K562 (cell line): Measurements from ENCODE around the gene TRIM14. TPM values are rescaled to one million over a fixed set of nuclear protein-coding genes. Genes with fewer than 3 reads are reported as not detected.

Source experiments
- ATAC-seq: fragments of 200-7000 bp; cut with Tn5 transposase; 3 replicates; pipeline ENCODE4 v1.9.1; 2020; ENCODE audit warnings: moderate library complexity
- BruUV-seq: library from RNA; stranded (reverse); fragments of 400-500 nt; replicated peaks from 2 replicates; lab custom pipeline; 2021; lab: Mats Ljungman, UMichigan
- CTCF ChIA-PET: fragments of 300-600 bp; formaldehyde crosslinking; extraction: SDS; loops from one replicate; lab custom pipeline; 2021; ENCODE audit warnings: low intra/inter-chr PET ratio; lab: Yijun Ruan, JAX
- POLR2A ChIA-PET: fragments of 300-600, 350-650 bp; sonication (Branson Sonifier 250); formaldehyde crosslinking; extraction: SDS; loops from one replicate; lab custom pipeline; 2021; ENCODE audit warnings: antibody characterized with exemption, inconsistent platforms; lab: Yijun Ruan, JAX
- DNase-seq, 4 experiments: peaks; one replicate each; pipeline versions ENCODE4 v3.0.0 to v3.0.0-alpha.2; 2011 to 2018; ENCODE audit warnings: low spot score in 3 of 4, mixed read lengths in 3 of 4; ENCODE audit errors: extremely low read depth in 1 of 4
- FAIRE-seq: peaks from 2 replicates; lab custom pipeline; 2011; peaks lifted over from hg19 to GRCh38; lab: Jason Lieb, UNC
- H2AFZ ChIP-seq: 2 replicates; pipeline ENCODE4 v1.6.0; 2011; ENCODE audit warnings: low read depth, low read length, control low read depth, inconsistent platforms
- H3K27ac ChIP-seq: fragments of 200-600 bp; 3 replicates; pipeline ENCODE4 v1.8.0; 2011; ENCODE audit warnings: low read depth, mild to moderate bottlenecking, control low read depth, inconsistent platforms, low read length, moderate library complexity, mixed read lengths; ENCODE audit errors: extremely low read depth
- H3K27me3 ChIP-seq, 2 experiments: fragments of 300-600 bp in 1 of 2; 2 replicates in 1 of 2; 3 replicates in 1 of 2; pipeline versions ENCODE4 v1.6.0 to v1.8.0; 2011; ENCODE audit warnings: inconsistent platforms in 2 of 2, low read length in 2 of 2, mild to moderate bottlenecking in 1 of 2, mixed read lengths in 1 of 2, moderate library complexity in 1 of 2; ENCODE audit not compliant: control insufficient read depth in 2 of 2, insufficient read depth in 2 of 2
- H3K36me3 ChIP-seq: fragments of 300-600 bp; 3 replicates; pipeline ENCODE4 v1.8.0; 2011; ENCODE audit warnings: mild to moderate bottlenecking, low read length, inconsistent platforms; ENCODE audit not compliant: control insufficient read depth, insufficient read depth
- H3K4me1 ChIP-seq, 2 experiments: fragments of 200-600 bp in 1 of 2; replicated peaks in 1 of 2; 2 replicates in 1 of 2; 3 replicates in 1 of 2; pipeline versions ENCODE4 v1.5.1 to v1.8.0; 2011; ENCODE audit warnings: inconsistent platforms in 2 of 2, low read length in 2 of 2, mild to moderate bottlenecking in 1 of 2, mixed read lengths in 1 of 2, moderate library complexity in 1 of 2; ENCODE audit not compliant: control insufficient read depth in 2 of 2, insufficient read depth in 2 of 2
- H3K4me2 ChIP-seq: 2 replicates; pipeline ENCODE4 v1.6.1; 2011; ENCODE audit warnings: low read length, control low read depth, inconsistent platforms, mixed read lengths; ENCODE audit not compliant: insufficient read depth
- H3K4me3 ChIP-seq: fragments of 200-600 bp; sonication (generic), shearing (Covaris generic); 2 replicates; pipeline ENCODE4 v1.5.1; 2016; ENCODE audit warnings: control low read depth, inconsistent platforms
- H3K79me2 ChIP-seq: fragments of 200-600 bp; 3 replicates; pipeline ENCODE4 v1.8.0; 2011; ENCODE audit warnings: low read length, inconsistent platforms; ENCODE audit not compliant: control insufficient read depth, insufficient read depth
- H3K9ac ChIP-seq, 2 experiments: 2 replicates each; pipeline versions ENCODE4 v1.6.0 to v1.6.1; 2011; ENCODE audit warnings: low read depth in 2 of 2, low read length in 2 of 2, control low read depth in 1 of 2, inconsistent platforms in 1 of 2, mild to moderate bottlenecking in 1 of 2, mixed read lengths in 1 of 2; ENCODE audit not compliant: insufficient read depth in 1 of 2
- H3K9me1 ChIP-seq: one replicate; pipeline ENCODE4 v1.6.0; 2011; ENCODE audit warnings: inconsistent platforms, mild to moderate bottlenecking, low read length, moderate library complexity; ENCODE audit not compliant: control insufficient read depth, insufficient read depth
- H3K9me3 ChIP-seq: replicated peaks from 2 replicates; pipeline ENCODE4 v1.5.1; 2011; ENCODE audit warnings: low read depth, low read length, inconsistent platforms; ENCODE audit not compliant: control insufficient read depth, insufficient read depth
- H4K20me1 ChIP-seq: replicated peaks from 2 replicates; pipeline ENCODE4 v1.6.1; 2011; ENCODE audit warnings: low read length, inconsistent platforms, mixed read lengths; ENCODE audit not compliant: control insufficient read depth, insufficient read depth
- BCLAF1 ChIP-seq, 2 experiments: fragments of 450-650 bp in 1 of 2; IDR thresholded peaks; 2 replicates each; pipeline ENCODE4 v1.6.1; 2011 to 2017; ENCODE audit warnings: low read depth in 2 of 2, antibody characterized with exemption in 1 of 2, borderline replicate concordance in 1 of 2, low read length in 1 of 2, mild to moderate bottlenecking in 1 of 2, mixed read lengths in 1 of 2; ENCODE audit not compliant: control insufficient read depth in 1 of 2
- MED1 ChIP-seq: sonication (generic); formaldehyde crosslinking; IDR thresholded peaks from 2 replicates; pipeline ENCODE4 v1.8.1; 2023; ENCODE audit warnings: missing genetic modification reagents, borderline replicate concordance
- RBBP5 ChIP-seq: fragments of 200-600 bp; sonication (generic); IDR thresholded peaks from 2 replicates; pipeline ENCODE4 v1.6.1; 2012; ENCODE audit warnings: borderline replicate concordance, mild to moderate bottlenecking, low read length, control low read depth, inconsistent platforms; ENCODE audit not compliant: insufficient read depth, poor library complexity, severe bottlenecking
- RCOR1 ChIP-seq, 2 experiments: IDR thresholded peaks; 2 replicates each; pipeline ENCODE4 v1.6.1; 2012; ENCODE audit warnings: low read depth in 2 of 2, low read length in 2 of 2, borderline replicate concordance in 1 of 2, improper control_type of control experiment in 1 of 2
- TCFL5 ChIP-seq: fragments of 250-450 bp; sonication (Bioruptor Pico); conservative IDR thresholded peaks from 2 replicates; pipeline ENCODE4 v1.6.1; 2021; ENCODE audit warnings: mild to moderate bottlenecking, moderate library complexity, matching md5 sums
- ZKSCAN1 ChIP-seq: fragments of 150-350 bp; IDR thresholded peaks from 2 replicates; pipeline ENCODE4 v1.6.1; 2016; ENCODE audit warnings: low read depth, low read length
- ZNF318 ChIP-seq, 2 experiments: fragments of 450-650 bp; IDR thresholded peaks; 2 replicates each; pipeline ENCODE4 v1.6.1; 2016; ENCODE audit warnings: mild to moderate bottlenecking in 2 of 2, borderline replicate concordance in 1 of 2, low read depth in 1 of 2, moderate library complexity in 1 of 2
- WGBS: fragments of 100-300 bp; shearing (Covaris generic); methylation state at CpG from one replicate; pipeline ENCODE4 v1.1.6; 2016; ENCODE audit warnings: low coverage, mixed read lengths; ENCODE audit not compliant: insufficient coverage; ENCODE audit errors: missing lambda C conversion rate; 5-methylcytosine and 5-hydroxymethylcytosine counted together
- in situ Hi-C: fragments of 300-500 bp; cut with MboI; formaldehyde crosslinking; loops from 4 replicates; pipeline ENCODE4 v1.15.0; 2018; ENCODE audit warnings: inconsistent platforms, mixed read lengths
- intact Hi-C: fragments of 100-400 bp; cut with micrococcal nuclease; formaldehyde crosslinking; loops from 2 replicates; pipeline ENCODE4 v1.14.2; 2022
- polyA plus RNA-seq, 8 experiments: library from polyadenylated mRNA; depleted of rRNA in 4 of 8; stranded (reverse) in 5 of 8; unstranded in 3 of 8; fragments of >200 nt; fragmentation: Nextera tagmentation in 2 of 8; fragmentation: Illumina TruSeq in 1 of 8; extraction: Ambion mirVana in 2 of 8; extraction: Trizol in 1 of 8; gene quantifications; 2 replicates each; pipeline versions ENCODE4 v1.2.1 to v1.2.3, GENCODE V29; 2011 to 2014; ENCODE audit warnings: inconsistent platforms in 1 of 8, missing spikeins in 1 of 8
- total RNA-seq, 7 experiments: library from RNA; depleted of rRNA in 6 of 7; stranded (reverse); fragments of >200 nt in 6 of 7; fragmentation: Illumina TruSeq in 2 of 7; extraction: Trizol in 2 of 7; gene quantifications; 2 replicates each; pipeline versions ENCODE4 v1.2.1 to v1.2.3, GENCODE V29; 2011 to 2021; ENCODE audit warnings: low replicate concordance in 1 of 7

TRIM14 gene
- total and polyA plus RNA-seq, 9 of the 15 experiments (the other 6 are each of a cell fraction or from before 2014, with no cell fraction given) = 7.6 to 41.0 (median 17.9) TPM

- no peaks in the 10 kb centered on the region for H3K27me3 ChIP-seq
- BruUV-seq = TSS peak; percentile 48
- ChIA-PET POLR2A (interaction anchor here (0.6 to 4.4 kb wide), 16 partner anchors 9 to 664 kb away, joined by 3 to 57 read pairs (median 4); partner anchors contain the start of genes ANP32B, TRMO and TSTD2), CTCF (interaction anchor here (1.0 kb wide), 1 partner anchor 23 kb away, joined by 3 read pairs; no protein-coding TSS in a partner anchor)
- peak overlapping the region; percentile 85 to 97 for H3K9ac ChIP-seq
- peak overlapping the region; percentile 90 for H3K27ac ChIP-seq
- H3K79me2 ChIP-seq = peaks cover 51% of the 10 kb centered on the region
- in situ Hi-C loops (no loop called here), intact Hi-C loops (loop anchor here (10.0 kb wide), 1 partner anchor 362 kb away; the partner anchor contains the start of gene XPA)
- H4K20me1 ChIP-seq = no peaks in the 10 kb centered on the region
- H3K9me1 ChIP-seq = no peaks in the 10 kb centered on the region
- peak overlapping the region; percentile 83 for H3K4me3 ChIP-seq
- peak overlapping the region; percentile 88 for H2AFZ ChIP-seq
- peaks cover 18% of the 10 kb centered on the region in 2 experiments; a peak in 4 of 5 replicates for H3K4me1 ChIP-seq
- ATAC-seq (peak; percentile 5), DNase-seq (peak in 2 of 4 experiments; percentile 38 to 64), FAIRE-seq (peak; percentile 55)
- H3K36me3 ChIP-seq = peaks cover 44% of the 10 kb centered on the region
- H3K4me2 ChIP-seq = peak overlapping the region; percentile 98
- no peaks in the 10 kb centered on the region for H3K9me3 ChIP-seq
- under 1% methylated on average over 14 of the region's 14 CpGs for WGBS
- TF ChIP-seq RCOR1 (IDR thresholded peaks at IDR 0.05; ENCODE audit: borderline replicate concordance in 1 of 2, low read depth in 2 of 2, low read length in 2 of 2) = peak in 1 of 2 experiments; percentile 28; a peak in 1 of 4 replicates
- no peak for TF ChIP-seq TCFL5 (CRISPR knock-in tag)
- no peak for TF ChIP-seq MED1 (CRISPR knock-in tag)
- TF ChIP-seq RBBP5 = peak; percentile 23
- 0 out of 4 replicates have a peak, but pooled peaks of 1 of the 2 experiments have one; percentile 27 for TF ChIP-seq ZNF318 (IDR thresholded peaks at IDR 0.05; ENCODE audit: borderline replicate concordance in 1 of 2, low read depth in 1 of 2)
- no peak for TF ChIP-seq ZKSCAN1
- no peak for TF ChIP-seq BCLAF1 (IDR thresholded peaks at IDR 0.05; ENCODE audit: borderline replicate concordance in 1 of 2, control insufficient read depth in 1 of 2, low read depth in 2 of 2, low read length in 1 of 2)
Measured at GRCh38 chr9:98057138-98057799, 61.8 kb downstream of the TRIM14 start.
